Left lung (tissue), 10 donors: ENCODE data around the gene RGPD5. TPM values are rescaled to one million over a fixed set of nuclear protein-coding genes. Genes with fewer than 3 reads are reported as not detected.
A peak's percentile ranks its signal among the peaks of the same experiment; 100 is the strongest.
"Not testable (repeated sequence)": the region's sequence is repeated elsewhere in the genome, so short reads cannot be mapped to it uniquely, and the experiment has no call there.

Experiments
- ATAC-seq: fragments of 200-7000 bp; cut with Tn5 transposase; one replicate; pipeline ENCODE4 v1.9.1; 2020; ENCODE audit warnings: moderate library complexity
- DNase-seq, 4 donors: peaks; one replicate each; pipeline ENCODE4 v3.0.0-alpha.2; 2013 to 2020
- H3K27ac ChIP-seq, 2 donors: fragments of 200-600 bp; sonication (generic) in 1 of 2; one replicate each; pipeline versions ENCODE4 v1.5.0 to v1.8.0; 2020 to 2021
- H3K27me3 ChIP-seq, 2 donors: fragments of 200-600 bp; sonication (generic) in 1 of 2; one replicate each; pipeline versions ENCODE4 v1.5.0 to v1.8.0; 2020 to 2021
- H3K36me3 ChIP-seq, 2 donors: fragments of 200-600 bp; sonication (generic) in 1 of 2; one replicate each; pipeline versions ENCODE4 v1.5.0 to v1.8.0; 2020 to 2021
- H3K4me1 ChIP-seq, 2 donors: fragments of 200-600 bp; one replicate each; pipeline ENCODE4 v1.8.0; 2021
- H3K4me3 ChIP-seq, 2 donors: fragments of 200-600 bp; sonication (generic) in 1 of 2; one replicate each; pipeline versions ENCODE4 v1.5.0 to v1.8.0; 2020 to 2021; ENCODE audit warnings: mild to moderate bottlenecking in 1 of 2
- H3K9me3 ChIP-seq, 2 donors: fragments of 200-600 bp; sonication (generic) in 1 of 2; one replicate each; pipeline versions ENCODE4 v1.5.0 to v1.8.0; 2020 to 2021
- intact Hi-C, 2 donors: fragments of 100-400 bp; cut with DNase I; formaldehyde crosslinking; loops; one replicate each; pipeline versions ENCODE4 v1.11.2 to v1.14.2; 2022
- polyA plus RNA-seq, 6 donors: library from polyadenylated mRNA; unstranded; fragments of 120-200 nt; gene quantifications; one replicate each; pipeline ENCODE4 v1.2.1, GENCODE V29; 2013; ENCODE audit not compliant: insufficient read length in 6 of 6
- total RNA-seq, 2 donors: library from RNA; stranded (reverse); fragmentation: NEBNext Ultra II Directional; extraction: Animal tissue kit (Norgen Biotek cat#: 25700); gene quantifications; one replicate each; pipeline ENCODE4 v1.2.1, GENCODE V29; 2021
- donor health status: DM: no; HTN: yes; CAD: no.
- donor health status: DM: no; HTN: no; CAD: no.

RGPD5 gene
- total and polyA plus RNA-seq, 8 donors: 12.4 to 52.1 (median 19.7) TPM

DNA sequence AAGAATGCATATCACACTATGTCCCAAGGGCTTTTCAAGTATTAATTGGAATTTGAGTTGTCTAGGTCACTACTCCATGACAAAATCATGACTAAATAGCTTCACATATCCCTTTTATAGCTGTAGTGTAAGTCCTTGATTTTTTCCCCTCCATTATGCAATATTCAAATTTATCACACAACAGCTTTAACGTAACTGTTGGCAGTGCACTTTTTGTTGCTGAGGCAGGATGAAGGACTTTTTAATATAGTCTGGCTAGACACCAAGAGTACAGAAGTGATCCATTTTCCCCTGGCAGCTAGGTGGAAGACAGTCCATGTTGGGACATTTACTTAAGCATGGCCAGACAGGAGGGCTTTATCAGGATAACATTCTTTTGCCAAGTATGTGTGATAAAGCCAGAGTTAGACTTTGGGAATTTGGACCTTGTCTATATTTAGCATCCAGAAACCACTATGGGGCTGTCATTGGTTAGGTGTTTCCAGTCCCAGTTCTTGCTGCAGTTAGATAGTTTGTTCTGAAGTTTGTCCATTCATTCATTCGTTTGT lies 11.6 kb upstream of the RGPD5 start:
- DNase-seq, H3K27me3 ChIP-seq, H3K4me3 ChIP-seq, H3K36me3 ChIP-seq, H3K4me1 ChIP-seq, H3K9me3 ChIP-seq, ATAC-seq, intact Hi-C loops, H3K27ac ChIP-seq: not testable (repeated sequence)

GRCh38 chr2:109791530-109792279 lies 2.4 kb upstream of the RGPD5 start:
- DNase-seq, H3K27me3 ChIP-seq, intact Hi-C loops, H3K27ac ChIP-seq, H3K36me3 ChIP-seq, ATAC-seq, H3K4me3 ChIP-seq, H3K9me3 ChIP-seq, H3K4me1 ChIP-seq: not testable (repeated sequence)

- H3K9me3 ChIP-seq, H3K27me3 ChIP-seq, DNase-seq, H3K4me3 ChIP-seq, H3K27ac ChIP-seq, intact Hi-C loops, H3K36me3 ChIP-seq, H3K4me1 ChIP-seq: not testable (repeated sequence)
- peak; percentile 54 for ATAC-seq
Measured at GRCh38 chr2:109792659-109793058, 1.4 kb upstream of the RGPD5 start.

DNA sequence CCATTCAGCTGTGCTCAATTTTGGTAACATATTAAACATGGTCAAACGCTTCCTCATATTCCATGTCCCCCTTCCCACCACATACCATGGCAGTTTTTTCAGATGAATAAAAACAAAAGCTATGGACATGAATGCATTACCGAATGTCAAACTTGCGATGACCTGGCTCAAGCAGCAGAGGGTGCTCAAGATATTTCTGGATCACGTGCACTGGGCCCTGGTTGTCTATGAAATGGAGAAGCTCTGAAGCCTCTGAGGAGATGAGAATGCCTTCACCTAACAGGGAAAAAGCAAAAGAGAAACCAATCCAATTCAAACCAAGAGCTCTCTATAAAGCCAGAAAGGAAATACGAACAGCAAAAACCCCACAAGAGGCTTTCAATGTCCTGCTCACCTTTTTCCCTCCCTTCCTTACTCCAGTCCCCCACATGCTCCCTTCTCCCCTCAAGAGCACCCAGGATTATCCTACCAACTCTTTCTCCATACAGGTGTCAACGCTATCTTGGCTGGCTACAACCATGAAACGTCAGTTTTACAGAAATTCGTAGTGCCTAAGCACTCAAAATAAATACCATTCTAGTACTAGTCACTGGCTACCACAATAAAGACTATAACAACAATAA lies 77.1 kb downstream of the RGPD5 start:
- H3K9me3 ChIP-seq, H3K36me3 ChIP-seq, DNase-seq, H3K4me1 ChIP-seq, intact Hi-C loops, H3K27me3 ChIP-seq, H3K4me3 ChIP-seq, H3K27ac ChIP-seq: not testable (repeated sequence)
- peak; percentile 95 for ATAC-seq

- H3K9me3 ChIP-seq, H3K36me3 ChIP-seq, H3K4me1 ChIP-seq, H3K27me3 ChIP-seq, ATAC-seq, H3K4me3 ChIP-seq, H3K27ac ChIP-seq, DNase-seq, intact Hi-C loops: not testable (repeated sequence)
Measured at GRCh38 chr2:109876625-109877024, 82.5 kb downstream of the RGPD5 start.

DNA sequence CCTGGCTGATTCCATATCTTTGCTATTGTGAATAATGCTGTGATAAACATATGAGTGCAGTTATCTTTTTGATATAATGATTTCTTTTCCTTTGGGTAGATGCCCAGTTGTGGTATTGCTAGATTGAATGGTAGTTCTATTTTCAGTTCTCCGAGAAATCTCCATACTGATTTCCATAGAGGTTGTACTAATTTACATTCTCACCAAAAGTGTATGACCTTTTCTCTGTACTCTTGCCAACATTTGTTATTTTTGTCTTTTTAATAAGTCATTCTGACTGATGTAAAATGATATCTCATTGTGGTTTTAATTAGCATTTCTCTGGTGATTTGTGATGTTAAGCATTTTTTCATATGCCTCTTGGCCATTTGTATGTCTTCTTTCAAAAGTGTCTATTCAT lies 88.0 kb downstream of the RGPD5 start:
- DNase-seq, H3K27me3 ChIP-seq, H3K4me3 ChIP-seq, H3K4me1 ChIP-seq, ATAC-seq, H3K36me3 ChIP-seq, intact Hi-C loops, H3K9me3 ChIP-seq, H3K27ac ChIP-seq: not testable (repeated sequence)

DNA sequence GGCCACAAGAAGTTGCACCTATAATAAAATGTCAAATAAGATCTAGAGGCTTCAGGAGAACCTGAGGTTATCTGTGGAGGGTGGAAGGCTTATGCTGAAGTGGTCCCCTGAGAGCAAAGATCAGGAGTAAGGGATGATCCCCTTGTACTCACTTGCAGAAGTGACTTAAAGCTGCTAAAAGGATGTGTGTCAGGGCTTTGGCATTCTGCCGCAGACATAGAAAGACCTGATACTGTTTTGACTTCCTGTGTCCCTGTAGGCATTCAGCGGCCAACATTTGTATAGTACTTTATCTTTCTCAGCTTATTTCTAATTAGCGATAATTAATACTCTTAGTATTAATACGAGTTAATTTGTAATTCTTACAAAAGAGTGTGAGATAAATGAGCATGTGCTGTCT lies 94.3 kb downstream of the RGPD5 start:
- H3K27me3 ChIP-seq, H3K4me3 ChIP-seq, intact Hi-C loops, H3K4me1 ChIP-seq, ATAC-seq, H3K36me3 ChIP-seq, H3K27ac ChIP-seq, DNase-seq, H3K9me3 ChIP-seq: not testable (repeated sequence)

DNA sequence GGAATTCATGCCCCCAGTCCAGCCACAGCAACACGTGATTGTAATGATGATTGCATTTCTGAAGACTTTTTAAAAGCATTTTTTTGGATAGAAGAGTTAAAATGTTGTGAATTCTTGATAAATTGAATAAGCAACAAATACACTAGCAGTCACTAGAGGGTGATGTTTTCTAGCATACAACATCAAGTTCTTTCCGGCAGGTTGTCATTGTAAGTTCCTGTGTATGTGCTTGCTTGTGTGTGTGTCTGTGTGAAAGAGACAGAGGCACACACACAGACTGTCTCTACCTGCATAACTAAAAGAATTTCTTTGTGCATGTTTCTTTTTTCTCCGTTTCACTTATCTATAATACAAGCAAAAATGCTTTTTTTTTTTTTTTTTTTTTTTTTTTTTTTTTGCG lies 95.8 kb downstream of the RGPD5 start:
- H3K36me3 ChIP-seq, H3K27me3 ChIP-seq, H3K4me3 ChIP-seq, H3K4me1 ChIP-seq, H3K9me3 ChIP-seq, intact Hi-C loops, H3K27ac ChIP-seq, DNase-seq: not testable (repeated sequence)
- peak; percentile 75 for ATAC-seq

DNA sequence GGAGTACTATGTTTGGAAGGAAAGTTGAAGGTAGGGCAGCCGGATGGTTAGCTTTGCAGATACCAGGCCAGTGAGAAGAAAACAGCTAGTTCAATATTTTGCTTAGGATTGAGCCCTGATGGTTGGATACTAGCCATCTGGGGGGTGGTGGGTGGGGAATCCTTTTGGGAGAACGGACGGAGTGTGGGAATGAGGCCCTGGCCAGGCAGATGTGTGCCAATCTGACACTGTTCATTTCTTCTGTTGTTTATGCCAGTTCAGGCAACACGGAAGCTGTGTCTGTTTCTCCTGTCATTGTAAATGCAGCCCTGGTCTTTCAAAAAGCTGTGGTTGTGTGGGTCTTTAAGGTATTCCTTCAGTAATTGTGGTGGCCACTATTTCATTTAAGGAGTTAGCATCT lies 96.9 kb downstream of the RGPD5 start:
- H3K27me3 ChIP-seq, H3K36me3 ChIP-seq, H3K4me1 ChIP-seq, H3K27ac ChIP-seq, intact Hi-C loops, DNase-seq, ATAC-seq, H3K9me3 ChIP-seq, H3K4me3 ChIP-seq: not testable (repeated sequence)

DNA sequence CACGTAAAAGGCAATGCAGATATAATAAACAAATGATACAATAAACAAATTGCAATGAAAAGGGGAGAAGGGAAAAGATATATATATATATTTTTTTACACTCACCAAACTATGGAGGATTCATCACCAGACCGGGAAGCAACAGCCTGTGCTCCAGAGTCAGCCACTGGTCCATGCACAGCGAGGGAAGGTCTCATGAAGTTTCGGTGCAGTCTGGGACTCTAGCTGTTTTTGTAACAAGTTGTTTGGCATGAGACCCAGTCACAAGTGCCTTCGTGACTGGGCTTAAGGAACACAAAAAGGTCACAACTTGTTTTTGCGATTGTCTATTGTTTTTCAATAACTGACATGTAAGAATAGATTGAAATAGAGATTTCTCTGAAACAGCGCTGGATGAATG lies 99.6 kb downstream of the RGPD5 start:
- ATAC-seq: peak; percentile 62
- H3K4me1 ChIP-seq, H3K9me3 ChIP-seq, H3K27me3 ChIP-seq, DNase-seq, H3K36me3 ChIP-seq, intact Hi-C loops, H3K27ac ChIP-seq, H3K4me3 ChIP-seq: not testable (repeated sequence)

DNA sequence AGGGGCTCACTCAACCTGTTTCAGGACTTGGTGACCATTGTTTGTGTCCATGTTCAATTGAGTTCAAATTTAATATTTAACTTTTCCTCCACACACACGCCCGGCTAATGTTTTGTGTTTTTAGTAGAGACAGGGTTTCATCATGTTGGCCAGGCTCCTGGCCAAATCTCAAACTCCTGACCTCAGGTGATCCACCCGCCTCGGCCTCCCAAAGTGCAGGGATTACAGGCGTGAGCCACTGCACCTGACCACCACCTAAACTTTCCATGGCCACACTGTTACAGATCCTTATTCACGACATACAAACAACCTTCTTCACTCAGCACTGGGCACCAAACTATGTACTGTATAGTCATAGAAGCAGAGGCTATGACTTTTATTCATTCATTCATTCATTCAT lies 100.0 kb downstream of the RGPD5 start:
- H3K27ac ChIP-seq, H3K9me3 ChIP-seq, intact Hi-C loops, H3K4me1 ChIP-seq, H3K4me3 ChIP-seq, H3K27me3 ChIP-seq, DNase-seq, H3K36me3 ChIP-seq: not testable (repeated sequence)
- peak; percentile 48 for ATAC-seq

DNA sequence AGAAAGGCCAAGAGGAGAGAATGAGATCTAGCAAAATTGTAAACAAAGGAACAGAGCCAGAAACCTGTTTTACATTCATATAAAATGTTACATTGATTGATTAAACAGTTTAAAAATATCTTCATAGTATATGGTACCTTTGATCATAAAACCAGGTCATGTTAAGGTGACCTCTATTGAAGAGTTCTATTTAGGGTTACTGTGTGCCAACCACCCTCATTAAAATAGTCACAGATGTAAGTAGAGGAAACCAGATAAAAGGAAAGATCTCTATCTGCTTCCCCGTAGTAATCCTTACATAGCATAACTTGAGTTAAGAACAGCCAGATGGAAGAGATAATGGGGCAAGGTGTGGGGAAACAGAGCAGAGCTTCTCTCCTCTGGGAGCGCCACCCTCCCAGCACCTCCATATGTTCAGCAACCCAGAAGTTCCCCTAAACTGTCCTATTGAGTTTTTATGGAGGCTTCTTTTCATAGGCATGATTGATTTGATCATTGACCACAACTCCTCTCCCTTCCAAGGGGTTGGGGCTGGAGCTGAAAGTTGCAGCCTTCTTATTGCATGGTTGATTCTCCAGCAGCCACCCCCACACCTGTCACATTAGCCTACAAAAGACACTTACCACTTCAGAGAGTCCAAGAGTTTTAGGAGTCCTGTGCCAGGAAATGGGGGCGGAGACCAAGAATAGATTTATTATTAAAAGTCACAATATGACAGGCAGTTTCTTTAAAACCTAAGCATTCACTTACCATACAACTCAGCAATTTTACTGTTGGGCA lies 101.2 kb downstream of the RGPD5 start:
- H3K27ac ChIP-seq, H3K9me3 ChIP-seq, H3K36me3 ChIP-seq, ATAC-seq, DNase-seq, H3K27me3 ChIP-seq, intact Hi-C loops, H3K4me1 ChIP-seq, H3K4me3 ChIP-seq: not testable (repeated sequence)

DNA sequence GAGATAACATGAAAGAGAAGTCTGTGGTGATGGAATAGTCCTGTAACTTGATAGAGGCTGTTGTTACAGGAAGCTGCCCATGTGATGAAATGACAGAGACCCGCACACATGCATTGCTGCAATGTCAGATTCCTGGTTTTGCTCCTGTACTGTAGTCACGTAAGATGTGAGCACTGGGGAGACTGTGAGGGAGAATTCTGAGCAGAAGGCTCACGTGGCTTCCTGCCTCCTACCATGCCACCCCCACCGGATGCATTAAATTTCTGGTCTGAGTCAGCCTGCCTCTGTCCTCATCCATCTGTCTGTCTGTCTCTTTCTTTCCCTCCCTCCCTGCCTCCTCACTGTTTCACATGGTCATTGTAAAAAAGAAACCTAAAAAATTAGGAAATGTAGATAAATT lies 102.1 kb downstream of the RGPD5 start:
- H3K36me3 ChIP-seq, H3K9me3 ChIP-seq, DNase-seq, intact Hi-C loops, H3K27ac ChIP-seq, H3K27me3 ChIP-seq, H3K4me1 ChIP-seq, H3K4me3 ChIP-seq: not testable (repeated sequence)
- peak; percentile 55 for ATAC-seq
